ENCODE data around the gene LRP1-AS.

LRP1-AS gene

GRCh38 chr12:57160040-57160439 is 12.6 kb upstream of the LRP1-AS start:
- DNase-seq = no peak

GRCh38 chr12:57159311-57159710 is 11.9 kb upstream of the LRP1-AS start:
- no peak for DNase-seq

- DNase-seq = no peak
Measured at GRCh38 chr12:57158665-57159064, 11.2 kb upstream of the LRP1-AS start.

GRCh38 chr12:57158186-57158585 is 10.8 kb upstream of the LRP1-AS start:
- DNase-seq = no peak

- no peak for DNase-seq
Measured at GRCh38 chr12:57157588-57158173, 10.3 kb upstream of the LRP1-AS start.

- no peak for DNase-seq
Measured at GRCh38 chr12:57156701-57157403, 9.4 kb upstream of the LRP1-AS start.

GRCh38 chr12:57154804-57155434 is 7.5 kb upstream of the LRP1-AS start:
- DNase-seq = no peak

GRCh38 chr12:57154076-57154475 is 6.7 kb upstream of the LRP1-AS start:
- no peak for DNase-seq

GRCh38 chr12:57153415-57153997 is 6.1 kb upstream of the LRP1-AS start:
- DNase-seq = no peak

GRCh38 chr12:57152639-57153038 is 5.2 kb upstream of the LRP1-AS start:
- peak; percentile 48 for DNase-seq

GRCh38 chr12:57151741-57152630 is 4.6 kb upstream of the LRP1-AS start:
- peak; percentile 87 for DNase-seq

- no peak for DNase-seq
Measured at GRCh38 chr12:57150400-57151000, 3.1 kb upstream of the LRP1-AS start.

GRCh38 chr12:57149245-57149900 is 2.0 kb upstream of the LRP1-AS start:
- peak; percentile 67 for DNase-seq

- DNase-seq = peak; percentile 48
Measured at GRCh38 chr12:57148469-57149244, 1.2 kb upstream of the LRP1-AS start.

- DNase-seq = peak; percentile 47
Measured at GRCh38 chr12:57146092-57146491, 1.3 kb downstream of the LRP1-AS start.

GRCh38 chr12:57145460-57146059 is 1.9 kb downstream of the LRP1-AS start:
- no peak for DNase-seq

GRCh38 chr12:57143454-57143853 is 4.0 kb downstream of the LRP1-AS start:
- no peak for DNase-seq

- DNase-seq = no peak
Measured at GRCh38 chr12:57142727-57143126, 4.7 kb downstream of the LRP1-AS start.

- DNase-seq = no peak
Measured at GRCh38 chr12:57142121-57142520, 5.3 kb downstream of the LRP1-AS start.

GRCh38 chr12:57141249-57141648 is 6.2 kb downstream of the LRP1-AS start:
- DNase-seq = no peak

Data from fibroblast of skin of scalp (primary cell).